BJ (cell line): Measurements from ENCODE around the gene CAV2. TPM values are rescaled to one million over a fixed set of nuclear protein-coding genes. Genes with fewer than 3 reads are reported as not detected.

ENCODE experiments used
- CTCF ChIA-PET: fragments of 350-600 bp; formaldehyde crosslinking; extraction: SDS; loops from one replicate; lab custom pipeline; 2021; ENCODE audit warnings: antibody characterized with exemption, inconsistent platforms; lab: Yijun Ruan, JAX
- POLR2A ChIA-PET: fragments of 300-600 bp; sonication (Branson Sonifier 250); formaldehyde crosslinking; extraction: SDS; loops from one replicate; lab custom pipeline; 2021; ENCODE audit warnings: antibody characterized with exemption; lab: Charles Lee
- DNase-seq: peaks from one replicate; pipeline ENCODE4 v3.0.0-alpha.2; 2011; ENCODE audit warnings: low read depth
- H3K27me3 ChIP-seq: 2 replicates; pipeline ENCODE4 v1.6.0; 2011; ENCODE audit warnings: low read length; ENCODE audit not compliant: control insufficient read depth, insufficient read depth
- H3K36me3 ChIP-seq: 2 replicates; pipeline ENCODE4 v1.5.1; 2011; ENCODE audit warnings: low read length; ENCODE audit not compliant: control insufficient read depth, insufficient read depth
- H3K4me3 ChIP-seq: 2 replicates; pipeline ENCODE4 v1.5.1; 2011; ENCODE audit warnings: low read depth, mild to moderate bottlenecking, control low read depth, low read length
- CTCF ChIP-seq: IDR thresholded peaks from 2 replicates; pipeline ENCODE4 v1.5.1; 2011; ENCODE audit warnings: low read depth, mild to moderate bottlenecking, control low read depth, inconsistent platforms, low read length, moderate library complexity; ENCODE audit not compliant: insufficient read depth
- polyA plus RNA-seq: library from polyadenylated mRNA; depleted of rRNA; stranded (reverse); fragments of >200 nt; gene quantifications from 2 replicates; pipeline ENCODE4 v1.2.3, GENCODE V29; 2011

The CAV2 gene
- polyA plus RNA-seq, 1 experiment, result 245 TPM

- no peak overlapping the region for H3K4me3 ChIP-seq
- H3K36me3 ChIP-seq, result no peaks in the 10 kb centered on the region
- peak; percentile 49 for DNase-seq
- no peaks in the 10 kb centered on the region for H3K27me3 ChIP-seq
- POLR2A ChIA-PET, result interaction anchor here (0.6 kb wide), 1 partner anchor 251 kb away, joined by 5 read pairs; no protein-coding TSS in a partner anchor
- no peak for TF ChIP-seq CTCF
- CTCF ChIA-PET, result interaction anchor here (0.6 kb wide), 2 partner anchors 71 to 174 kb away, joined by 4 read pairs; no protein-coding TSS in a partner anchor
Measured at GRCh38 chr7:116455009-116455408, 44.5 kb upstream of the CAV2 start.

GRCh38 chr7:116455499-116455898 is 44.0 kb upstream of the CAV2 start:
- POLR2A ChIA-PET, result interaction anchor here (0.5 kb wide), 1 partner anchor 8 kb away, joined by 3 read pairs; no protein-coding TSS in a partner anchor
- CTCF ChIA-PET, result interaction anchor here (0.6 kb wide), 1 partner anchor 71 kb away, joined by 4 read pairs; no protein-coding TSS in a partner anchor
- no peak overlapping the region for H3K4me3 ChIP-seq
- no peaks in the 10 kb centered on the region for H3K27me3 ChIP-seq
- H3K36me3 ChIP-seq, result no peaks in the 10 kb centered on the region
- no peak for DNase-seq
- TF ChIP-seq CTCF, result no peak

- ChIA-PET POLR2A (no interaction called here), CTCF (no interaction called here)
- peak; percentile 7; the same call in 1 of the 2 replicates for TF ChIP-seq CTCF
- Histone ChIP-seq H3K4me3 (no peak overlapping the region), H3K27me3 (no peaks in the 10 kb centered on the region), H3K36me3 (no peaks in the 10 kb centered on the region)
- no peak for DNase-seq
Measured at GRCh38 chr7:116461500-116461899, 38.0 kb upstream of the CAV2 start.

- Histone ChIP-seq H3K4me3 (no peak overlapping the region), H3K27me3 (no peaks in the 10 kb centered on the region), H3K36me3 (no peaks in the 10 kb centered on the region)
- ChIA-PET POLR2A (interaction anchor here (0.6 kb wide), 1 partner anchor 8 kb away, joined by 3 read pairs; no protein-coding TSS in a partner anchor), CTCF (no interaction called here)
- no peak for TF ChIP-seq CTCF
- DNase-seq, result no peak
Measured at GRCh38 chr7:116463956-116464355, 35.6 kb upstream of the CAV2 start.

GRCh38 chr7:116464375-116464774 is 35.2 kb upstream of the CAV2 start:
- TF ChIP-seq CTCF, result no peak
- Histone ChIP-seq H3K27me3 (no peaks in the 10 kb centered on the region), H3K4me3 (no peak overlapping the region), H3K36me3 (no peaks in the 10 kb centered on the region)
- CTCF ChIA-PET, result no interaction called here
- POLR2A ChIA-PET, result no interaction called here
- no peak for DNase-seq
